Measurements from ENCODE around the gene FAXDC2. TPM values are rescaled to one million over a fixed set of nuclear protein-coding genes. Genes with fewer than 3 reads are reported as not detected.

FAXDC2 gene
- total RNA-seq, 1 experiment from 2014 or later: 0.39 TPM

DNA sequence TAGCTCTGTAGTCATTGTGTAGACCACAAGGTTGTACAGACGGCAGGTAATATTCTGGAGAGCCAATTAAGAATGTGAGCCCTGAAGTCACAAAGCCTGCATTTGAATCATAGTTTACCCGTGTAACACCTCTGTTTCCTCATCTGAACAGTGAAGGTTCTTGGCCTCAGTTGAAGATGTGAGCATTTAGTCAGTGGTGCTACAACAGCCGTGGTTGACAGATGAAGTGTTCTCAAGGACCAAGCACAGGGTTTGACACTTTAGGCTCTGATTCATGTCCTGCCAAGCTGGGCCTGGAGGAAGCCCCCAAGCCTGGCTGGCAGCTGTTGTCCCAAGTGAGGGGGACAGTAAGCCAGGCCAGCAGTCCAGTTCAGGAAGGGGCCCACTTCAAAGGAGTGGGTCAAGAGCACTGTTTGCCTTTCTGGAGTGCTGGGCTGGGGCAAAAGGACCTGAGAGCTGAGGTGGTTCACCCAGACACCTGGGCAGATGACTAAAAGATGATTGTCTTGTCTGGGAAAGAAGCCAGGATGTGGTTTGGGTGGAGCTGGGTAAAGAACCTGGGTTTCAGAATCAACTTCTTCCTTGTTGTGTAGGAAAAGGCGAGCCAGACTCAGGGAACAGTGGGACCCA, 20.7 kb downstream of the FAXDC2 start:
- no peak for TF ChIP-seq POLR2AphosphoS5 (IDR thresholded peaks at IDR 0.05; ENCODE audit: low read depth, low read length)
- TF ChIP-seq TCF7L2 (IDR thresholded peaks at IDR 0.05; ENCODE audit: low read depth, low read length): no peak
- TF ChIP-seq REST (IDR thresholded peaks at IDR 0.05; ENCODE audit: insufficient read depth in 1 of 2, low read depth in 2 of 2, low read length in 1 of 2): no peak
- no peak for TF ChIP-seq SIN3A (IDR thresholded peaks at IDR 0.05; ENCODE audit: borderline replicate concordance, insufficient read depth, low read depth, low read length)
- TF ChIP-seq, protein P1, sequence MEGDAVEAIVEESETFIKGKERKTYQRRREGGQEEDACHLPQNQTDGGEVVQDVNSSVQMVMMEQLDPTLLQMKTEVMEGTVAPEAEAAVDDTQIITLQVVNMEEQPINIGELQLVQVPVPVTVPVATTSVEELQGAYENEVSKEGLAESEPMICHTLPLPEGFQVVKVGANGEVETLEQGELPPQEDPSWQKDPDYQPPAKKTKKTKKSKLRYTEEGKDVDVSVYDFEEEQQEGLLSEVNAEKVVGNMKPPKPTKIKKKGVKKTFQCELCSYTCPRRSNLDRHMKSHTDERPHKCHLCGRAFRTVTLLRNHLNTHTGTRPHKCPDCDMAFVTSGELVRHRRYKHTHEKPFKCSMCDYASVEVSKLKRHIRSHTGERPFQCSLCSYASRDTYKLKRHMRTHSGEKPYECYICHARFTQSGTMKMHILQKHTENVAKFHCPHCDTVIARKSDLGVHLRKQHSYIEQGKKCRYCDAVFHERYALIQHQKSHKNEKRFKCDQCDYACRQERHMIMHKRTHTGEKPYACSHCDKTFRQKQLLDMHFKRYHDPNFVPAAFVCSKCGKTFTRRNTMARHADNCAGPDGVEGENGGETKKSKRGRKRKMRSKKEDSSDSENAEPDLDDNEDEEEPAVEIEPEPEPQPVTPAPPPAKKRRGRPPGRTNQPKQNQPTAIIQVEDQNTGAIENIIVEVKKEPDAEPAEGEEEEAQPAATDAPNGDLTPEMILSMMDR (IDR thresholded peaks at IDR 0.05): no peak
- in situ Hi-C loops (cut with HindIII; ENCODE audit: low pct_unique_long_range_greater_than_20kb, low sequenced_read_pairs) (no loop called here), intact Hi-C loops (cut with micrococcal nuclease; ENCODE audit: unreplicated experiment) (no loop called here)
- Histone ChIP-seq H3K36me3 (ENCODE audit: control insufficient read depth, insufficient read depth, low read length) (peaks cover 3% of the 10 kb centered on the region), H3K27me3 (ENCODE audit: control insufficient read depth, insufficient read depth, low read length) (no peaks in the 10 kb centered on the region), H3K4me3 (ENCODE audit: low read depth in 2 of 2, low read length in 2 of 2) (no peak overlapping the region), H3K27ac (ENCODE audit: low read length) (no peak overlapping the region), H3K4me1 (ENCODE audit: control insufficient read depth, insufficient read depth, low read length) (no peaks in the 10 kb centered on the region), H3K9me3 (ENCODE audit: control insufficient read depth, insufficient read depth, low read depth, low read length) (no peaks in the 10 kb centered on the region)
- no peak for DNase-seq (ENCODE audit: low read depth, low spot score)
- no TSS peak for BruUV-seq (replicated peaks)
- ATAC-seq: no peak
- POLR2A ChIA-PET: no interaction called here
- CTCF ChIA-PET: interaction anchor here (0.6 kb wide), 1 partner anchor 15 kb away, joined by 3 read pairs; no protein-coding TSS in a partner anchor

GRCh38 chr5:154829181-154829588, 21.2 kb downstream of the FAXDC2 start:
- no peak overlapping the region for H3K4me3 ChIP-seq (ENCODE audit: low read depth in 2 of 2, low read length in 2 of 2)
- no peaks in the 10 kb centered on the region for H3K9me3 ChIP-seq (ENCODE audit: control insufficient read depth, insufficient read depth, low read depth, low read length)
- TF ChIP-seq POLR2AphosphoS5 (IDR thresholded peaks at IDR 0.05; ENCODE audit: low read depth, low read length) (no peak), SIN3A (IDR thresholded peaks at IDR 0.05; ENCODE audit: borderline replicate concordance, insufficient read depth, low read depth, low read length) (no peak), REST (IDR thresholded peaks at IDR 0.05; ENCODE audit: insufficient read depth in 1 of 2, low read depth in 2 of 2, low read length in 1 of 2) (no peak), TCF7L2 (IDR thresholded peaks at IDR 0.05; ENCODE audit: low read depth, low read length) (no peak)
- TF ChIP-seq, protein P1 (IDR thresholded peaks at IDR 0.05): no peak
- H3K27ac ChIP-seq (ENCODE audit: low read length): no peak overlapping the region
- in situ Hi-C loops (cut with HindIII; ENCODE audit: low pct_unique_long_range_greater_than_20kb, low sequenced_read_pairs): no loop called here
- H3K27me3 ChIP-seq (ENCODE audit: control insufficient read depth, insufficient read depth, low read length): no peaks in the 10 kb centered on the region
- BruUV-seq (replicated peaks): no TSS peak
- no peaks in the 10 kb centered on the region for H3K4me1 ChIP-seq (ENCODE audit: control insufficient read depth, insufficient read depth, low read length)
- CTCF ChIA-PET: interaction anchor here (0.6 kb wide), 1 partner anchor 15 kb away, joined by 3 read pairs; no protein-coding TSS in a partner anchor
- no peak for DNase-seq (ENCODE audit: low read depth, low spot score)
- H3K36me3 ChIP-seq (ENCODE audit: control insufficient read depth, insufficient read depth, low read length): peaks cover 3% of the 10 kb centered on the region
- POLR2A ChIA-PET: no interaction called here
- no peak for ATAC-seq
- intact Hi-C loops (cut with micrococcal nuclease; ENCODE audit: unreplicated experiment): no loop called here
